GM13977 (cell line): ENCODE results near the gene MBTPS1.

ENCODE experiments used
- DNase-seq: peaks from one replicate; pipeline ENCODE4 v3.0.0; 2012; ENCODE audit warnings: low spot score
- CTCF ChIP-seq: IDR thresholded peaks from 2 replicates; pipeline ENCODE4 v1.5.1; 2012; ENCODE audit warnings: mild to moderate bottlenecking, control low read depth; ENCODE audit not compliant: insufficient read depth; ENCODE audit errors: extremely low read depth, missing control alignments
- in situ Hi-C: fragments of 300-500 bp; cut with MboI; formaldehyde crosslinking; loops from one replicate; pipeline ENCODE4 v1.12.0; 2022; ENCODE audit warnings: low sequenced_read_pairs, low pct_unique_long_range_greater_than_20kb, mixed read lengths, inconsistent platforms; ENCODE audit not compliant: unreplicated experiment

The MBTPS1 gene

GRCh38 chr16:84085773-84086172 is 31.0 kb downstream of the MBTPS1 start:
- no peak for TF ChIP-seq CTCF
- in situ Hi-C loops: loop anchor here (5.0 kb wide), 1 partner anchor 92 kb away; no protein-coding TSS in a partner anchor
- DNase-seq: no peak

- DNase-seq: no peak
- in situ Hi-C loops: loop anchor here (5.0 kb wide), 1 partner anchor 92 kb away; no protein-coding TSS in a partner anchor
- no peak for TF ChIP-seq CTCF
These were observed 31.5 kb downstream of the MBTPS1 start for GRCh38 chr16:84085271-84085667.

- TF ChIP-seq CTCF: peak; percentile 87
- DNase-seq: peak; percentile 81
- in situ Hi-C loops: loop anchor here (5.0 kb wide), 1 partner anchor 93 kb away; no protein-coding TSS in a partner anchor
These were observed 32.0 kb downstream of the MBTPS1 start for GRCh38 chr16:84084570-84085270.

- TF ChIP-seq CTCF: no peak
- in situ Hi-C loops: no loop called here
- no peak for DNase-seq
These were observed 33.7 kb downstream of the MBTPS1 start for GRCh38 chr16:84082835-84083569.

GRCh38 chr16:84082110-84082509 is 34.6 kb downstream of the MBTPS1 start:
- no peak for DNase-seq
- in situ Hi-C loops: no loop called here
- TF ChIP-seq CTCF: no peak

- in situ Hi-C loops: no loop called here
- no peak for TF ChIP-seq CTCF
- no peak for DNase-seq
These were observed 35.2 kb downstream of the MBTPS1 start for GRCh38 chr16:84081446-84081989.
